Measurements from ENCODE around the gene CD200R1.
"Not testable (repeated sequence)": the region's sequence is repeated elsewhere in the genome, so short reads cannot be mapped to it uniquely, and the experiment has no call there.

Gene CD200R1

GRCh38 chr3:112930771-112931170 is 44.1 kb downstream of the CD200R1 start:
- Histone ChIP-seq H3K9ac (ENCODE audit: low read length) (no peak overlapping the region), H3K27me3 (replicated peaks; ENCODE audit: control insufficient read depth, insufficient read depth, low read length) (no peaks in the 10 kb centered on the region), H3K4me1 (ENCODE audit: control insufficient read depth, insufficient read depth, low read length) (no peaks in the 10 kb centered on the region), H3K4me3 (ENCODE audit: low read length) (no peak overlapping the region), H3K9me3 (ENCODE audit: control insufficient read depth, low read length) (peaks cover 16% of the 10 kb centered on the region), H3K36me3 (ENCODE audit: control insufficient read depth, insufficient read depth, low read length, severe bottlenecking) (no peaks in the 10 kb centered on the region)
- DNase-seq (ENCODE audit: low read depth), result no peak

GRCh38 chr3:112925969-112926368 is 48.9 kb downstream of the CD200R1 start:
- no peaks in the 10 kb centered on the region for H3K9me3 ChIP-seq (ENCODE audit: control insufficient read depth, low read length)
- no peaks in the 10 kb centered on the region for H3K4me1 ChIP-seq (ENCODE audit: control insufficient read depth, insufficient read depth, low read length)
- no peaks in the 10 kb centered on the region for H3K36me3 ChIP-seq (ENCODE audit: control insufficient read depth, insufficient read depth, low read length, severe bottlenecking)
- no peaks in the 10 kb centered on the region for H3K27me3 ChIP-seq (replicated peaks; ENCODE audit: control insufficient read depth, insufficient read depth, low read length)
- H3K9ac ChIP-seq (ENCODE audit: low read length), result no peak overlapping the region
- no peak for DNase-seq (ENCODE audit: low read depth)
- H3K4me3 ChIP-seq (ENCODE audit: low read length), result no peak overlapping the region

GRCh38 chr3:112925560-112925959 is 49.3 kb downstream of the CD200R1 start:
- no peaks in the 10 kb centered on the region for H3K36me3 ChIP-seq (ENCODE audit: control insufficient read depth, insufficient read depth, low read length, severe bottlenecking)
- H3K4me3 ChIP-seq (ENCODE audit: low read length), result no peak overlapping the region
- no peaks in the 10 kb centered on the region for H3K4me1 ChIP-seq (ENCODE audit: control insufficient read depth, insufficient read depth, low read length)
- no peaks in the 10 kb centered on the region for H3K27me3 ChIP-seq (replicated peaks; ENCODE audit: control insufficient read depth, insufficient read depth, low read length)
- DNase-seq (ENCODE audit: low read depth), result no peak
- no peak overlapping the region for H3K9ac ChIP-seq (ENCODE audit: low read length)
- H3K9me3 ChIP-seq (ENCODE audit: control insufficient read depth, low read length), result no peaks in the 10 kb centered on the region

- not testable (repeated sequence) for H3K27me3 ChIP-seq (replicated peaks; ENCODE audit: control insufficient read depth, insufficient read depth, low read length); H3K4me3 ChIP-seq (ENCODE audit: low read length); H3K36me3 ChIP-seq (ENCODE audit: control insufficient read depth, insufficient read depth, low read length, severe bottlenecking); H3K9me3 ChIP-seq (ENCODE audit: control insufficient read depth, low read length); DNase-seq (ENCODE audit: low read depth); H3K4me1 ChIP-seq (ENCODE audit: control insufficient read depth, insufficient read depth, low read length); H3K9ac ChIP-seq (ENCODE audit: low read length)
Measured at GRCh38 chr3:112919541-112919940, 55.4 kb downstream of the CD200R1 start.

- no peak for DNase-seq (ENCODE audit: low read depth)
- Histone ChIP-seq H3K27me3 (replicated peaks; ENCODE audit: control insufficient read depth, insufficient read depth, low read length) (no peaks in the 10 kb centered on the region), H3K4me3 (ENCODE audit: low read length) (no peak overlapping the region), H3K4me1 (ENCODE audit: control insufficient read depth, insufficient read depth, low read length) (no peaks in the 10 kb centered on the region), H3K9ac (ENCODE audit: low read length) (no peak overlapping the region), H3K9me3 (ENCODE audit: control insufficient read depth, low read length) (peaks cover 6% of the 10 kb centered on the region), H3K36me3 (ENCODE audit: control insufficient read depth, insufficient read depth, low read length, severe bottlenecking) (no peaks in the 10 kb centered on the region)
Measured at GRCh38 chr3:112908252-112908651, 66.7 kb downstream of the CD200R1 start.

GRCh38 chr3:112904786-112905185 is 70.1 kb downstream of the CD200R1 start:
- Histone ChIP-seq H3K9me3 (ENCODE audit: control insufficient read depth, low read length) (peaks cover 6% of the 10 kb centered on the region), H3K4me1 (ENCODE audit: control insufficient read depth, insufficient read depth, low read length) (no peaks in the 10 kb centered on the region), H3K36me3 (ENCODE audit: control insufficient read depth, insufficient read depth, low read length, severe bottlenecking) (no peaks in the 10 kb centered on the region), H3K27me3 (replicated peaks; ENCODE audit: control insufficient read depth, insufficient read depth, low read length) (no peaks in the 10 kb centered on the region), H3K4me3 (ENCODE audit: low read length) (no peak overlapping the region), H3K9ac (ENCODE audit: low read length) (no peak overlapping the region)
- DNase-seq (ENCODE audit: low read depth), result no peak

GRCh38 chr3:112900113-112900512 is 74.8 kb downstream of the CD200R1 start:
- Histone ChIP-seq H3K4me3 (ENCODE audit: low read length) (peak overlapping the region; percentile 34), H3K4me1 (ENCODE audit: control insufficient read depth, insufficient read depth, low read length) (no peaks in the 10 kb centered on the region), H3K9ac (ENCODE audit: low read length) (no peak overlapping the region), H3K36me3 (ENCODE audit: control insufficient read depth, insufficient read depth, low read length, severe bottlenecking) (no peaks in the 10 kb centered on the region), H3K27me3 (replicated peaks; ENCODE audit: control insufficient read depth, insufficient read depth, low read length) (no peaks in the 10 kb centered on the region), H3K9me3 (ENCODE audit: control insufficient read depth, low read length) (peaks cover 6% of the 10 kb centered on the region)
- DNase-seq (ENCODE audit: low read depth), result no peak

GRCh38 chr3:112897791-112898190 is 77.1 kb downstream of the CD200R1 start:
- H3K4me3 ChIP-seq (ENCODE audit: low read length), result no peak overlapping the region
- DNase-seq (ENCODE audit: low read depth), result no peak
- no peaks in the 10 kb centered on the region for H3K4me1 ChIP-seq (ENCODE audit: control insufficient read depth, insufficient read depth, low read length)
- no peaks in the 10 kb centered on the region for H3K36me3 ChIP-seq (ENCODE audit: control insufficient read depth, insufficient read depth, low read length, severe bottlenecking)
- no peaks in the 10 kb centered on the region for H3K27me3 ChIP-seq (replicated peaks; ENCODE audit: control insufficient read depth, insufficient read depth, low read length)
- H3K9me3 ChIP-seq (ENCODE audit: control insufficient read depth, low read length), result no peaks in the 10 kb centered on the region
- no peak overlapping the region for H3K9ac ChIP-seq (ENCODE audit: low read length)

GRCh38 chr3:112894258-112894657 is 80.6 kb downstream of the CD200R1 start:
- Histone ChIP-seq H3K36me3 (ENCODE audit: control insufficient read depth, insufficient read depth, low read length, severe bottlenecking) (no peaks in the 10 kb centered on the region), H3K4me3 (ENCODE audit: low read length) (no peak overlapping the region), H3K9ac (ENCODE audit: low read length) (no peak overlapping the region), H3K9me3 (ENCODE audit: control insufficient read depth, low read length) (no peaks in the 10 kb centered on the region), H3K27me3 (replicated peaks; ENCODE audit: control insufficient read depth, insufficient read depth, low read length) (no peaks in the 10 kb centered on the region), H3K4me1 (ENCODE audit: control insufficient read depth, insufficient read depth, low read length) (peaks cover 7% of the 10 kb centered on the region)
- DNase-seq (ENCODE audit: low read depth), result peak; percentile 1

- Histone ChIP-seq H3K36me3 (ENCODE audit: control insufficient read depth, insufficient read depth, low read length, severe bottlenecking) (no peaks in the 10 kb centered on the region), H3K4me3 (ENCODE audit: low read length) (no peak overlapping the region), H3K4me1 (ENCODE audit: control insufficient read depth, insufficient read depth, low read length) (peaks cover 12% of the 10 kb centered on the region), H3K9ac (ENCODE audit: low read length) (no peak overlapping the region), H3K27me3 (replicated peaks; ENCODE audit: control insufficient read depth, insufficient read depth, low read length) (no peaks in the 10 kb centered on the region), H3K9me3 (ENCODE audit: control insufficient read depth, low read length) (no peaks in the 10 kb centered on the region)
- no peak for DNase-seq (ENCODE audit: low read depth)
Measured at GRCh38 chr3:112889357-112889756, 85.5 kb downstream of the CD200R1 start.

- no peaks in the 10 kb centered on the region for H3K27me3 ChIP-seq (replicated peaks; ENCODE audit: control insufficient read depth, insufficient read depth, low read length)
- H3K36me3 ChIP-seq (ENCODE audit: control insufficient read depth, insufficient read depth, low read length, severe bottlenecking), result no peaks in the 10 kb centered on the region
- no peaks in the 10 kb centered on the region for H3K9me3 ChIP-seq (ENCODE audit: control insufficient read depth, low read length)
- DNase-seq (ENCODE audit: low read depth), result no peak
- no peak overlapping the region for H3K9ac ChIP-seq (ENCODE audit: low read length)
- H3K4me3 ChIP-seq (ENCODE audit: low read length), result no peak overlapping the region
- peaks cover 12% of the 10 kb centered on the region for H3K4me1 ChIP-seq (ENCODE audit: control insufficient read depth, insufficient read depth, low read length)
Measured at GRCh38 chr3:112888381-112889085, 86.4 kb downstream of the CD200R1 start.

- Histone ChIP-seq H3K4me3 (ENCODE audit: low read length) (no peak overlapping the region), H3K27me3 (replicated peaks; ENCODE audit: control insufficient read depth, insufficient read depth, low read length) (peaks cover 7% of the 10 kb centered on the region), H3K9ac (ENCODE audit: low read length) (no peak overlapping the region), H3K4me1 (ENCODE audit: control insufficient read depth, insufficient read depth, low read length) (peaks cover 11% of the 10 kb centered on the region), H3K9me3 (ENCODE audit: control insufficient read depth, low read length) (no peaks in the 10 kb centered on the region), H3K36me3 (ENCODE audit: control insufficient read depth, insufficient read depth, low read length, severe bottlenecking) (no peaks in the 10 kb centered on the region)
- DNase-seq (ENCODE audit: low read depth), result no peak
Measured at GRCh38 chr3:112884678-112885290, 90.1 kb downstream of the CD200R1 start.

All from adipocyte (in vitro differentiated cells).